Fibroblast of pulmonary artery (primary cell): ENCODE measurements around the gene EGFL8.

Experiments
- DNase-seq: peaks from one replicate; pipeline ENCODE4 v3.0.0-alpha.2; 2010; ENCODE audit warnings: low read depth
- H3K4me3 ChIP-seq: replicated peaks from 2 replicates; pipeline ENCODE4 v1.5.1; 2011; ENCODE audit warnings: low read depth, mild to moderate bottlenecking, control low read depth, low read length, moderate library complexity
- TF ChIP-seq, protein P1 (sequence below): IDR thresholded peaks from 2 replicates; pipeline ENCODE4 v1.5.1; 2011; ENCODE audit warnings: mild to moderate bottlenecking, control low read depth, low read length, inconsistent platforms; ENCODE audit errors: missing control alignments

EGFL8 gene

DNA sequence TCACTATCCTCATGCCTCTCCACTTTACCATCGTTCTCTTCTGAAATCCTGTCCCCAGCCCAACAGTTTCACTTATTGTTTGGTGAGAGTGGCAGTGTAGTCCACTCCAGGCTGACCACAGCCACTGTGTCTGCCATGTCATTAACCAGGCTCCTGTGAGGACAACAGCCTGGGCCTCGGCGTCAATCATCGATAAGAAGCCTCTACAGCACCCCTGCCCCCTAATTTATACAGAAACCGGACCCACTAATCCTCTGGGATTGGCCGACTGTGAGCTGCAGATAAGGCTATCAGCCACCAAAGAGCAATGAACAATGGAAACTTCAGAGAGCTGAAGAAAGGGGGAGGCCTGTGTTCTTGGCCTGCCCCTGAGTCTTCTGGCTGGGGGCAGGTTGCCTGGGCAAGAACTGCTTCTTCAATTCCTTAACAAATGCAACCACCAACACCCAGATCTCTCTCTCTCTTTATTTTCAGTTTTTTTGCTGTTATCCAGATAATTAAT lies 3.4 kb downstream of the EGFL8 start:
- no peak overlapping the region for H3K4me3 ChIP-seq
- DNase-seq: no peak
- TF ChIP-seq, protein P1, sequence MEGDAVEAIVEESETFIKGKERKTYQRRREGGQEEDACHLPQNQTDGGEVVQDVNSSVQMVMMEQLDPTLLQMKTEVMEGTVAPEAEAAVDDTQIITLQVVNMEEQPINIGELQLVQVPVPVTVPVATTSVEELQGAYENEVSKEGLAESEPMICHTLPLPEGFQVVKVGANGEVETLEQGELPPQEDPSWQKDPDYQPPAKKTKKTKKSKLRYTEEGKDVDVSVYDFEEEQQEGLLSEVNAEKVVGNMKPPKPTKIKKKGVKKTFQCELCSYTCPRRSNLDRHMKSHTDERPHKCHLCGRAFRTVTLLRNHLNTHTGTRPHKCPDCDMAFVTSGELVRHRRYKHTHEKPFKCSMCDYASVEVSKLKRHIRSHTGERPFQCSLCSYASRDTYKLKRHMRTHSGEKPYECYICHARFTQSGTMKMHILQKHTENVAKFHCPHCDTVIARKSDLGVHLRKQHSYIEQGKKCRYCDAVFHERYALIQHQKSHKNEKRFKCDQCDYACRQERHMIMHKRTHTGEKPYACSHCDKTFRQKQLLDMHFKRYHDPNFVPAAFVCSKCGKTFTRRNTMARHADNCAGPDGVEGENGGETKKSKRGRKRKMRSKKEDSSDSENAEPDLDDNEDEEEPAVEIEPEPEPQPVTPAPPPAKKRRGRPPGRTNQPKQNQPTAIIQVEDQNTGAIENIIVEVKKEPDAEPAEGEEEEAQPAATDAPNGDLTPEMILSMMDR: no peak

DNA sequence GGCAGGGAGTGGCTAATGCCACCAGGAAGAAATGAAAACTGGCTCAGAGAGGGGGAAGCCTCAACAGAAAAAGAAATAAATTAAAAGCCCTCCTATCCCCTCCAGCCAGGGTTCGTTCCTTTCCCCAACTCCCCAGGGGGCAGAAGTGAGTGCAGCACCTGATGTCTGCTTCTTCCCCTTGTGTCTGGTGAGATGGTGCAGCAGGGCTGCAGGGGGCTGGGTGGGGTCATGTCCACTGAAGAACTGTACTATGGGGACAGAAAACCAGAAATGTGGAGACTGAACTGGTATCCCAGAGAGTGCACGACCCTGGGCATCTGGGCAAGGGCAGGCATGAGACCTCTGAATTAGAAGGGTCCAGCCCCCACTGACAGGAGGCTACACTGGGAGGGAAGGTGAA lies 4.0 kb downstream of the EGFL8 start:
- no peak for DNase-seq
- TF ChIP-seq, protein P1: no peak
- no peak overlapping the region for H3K4me3 ChIP-seq

DNA sequence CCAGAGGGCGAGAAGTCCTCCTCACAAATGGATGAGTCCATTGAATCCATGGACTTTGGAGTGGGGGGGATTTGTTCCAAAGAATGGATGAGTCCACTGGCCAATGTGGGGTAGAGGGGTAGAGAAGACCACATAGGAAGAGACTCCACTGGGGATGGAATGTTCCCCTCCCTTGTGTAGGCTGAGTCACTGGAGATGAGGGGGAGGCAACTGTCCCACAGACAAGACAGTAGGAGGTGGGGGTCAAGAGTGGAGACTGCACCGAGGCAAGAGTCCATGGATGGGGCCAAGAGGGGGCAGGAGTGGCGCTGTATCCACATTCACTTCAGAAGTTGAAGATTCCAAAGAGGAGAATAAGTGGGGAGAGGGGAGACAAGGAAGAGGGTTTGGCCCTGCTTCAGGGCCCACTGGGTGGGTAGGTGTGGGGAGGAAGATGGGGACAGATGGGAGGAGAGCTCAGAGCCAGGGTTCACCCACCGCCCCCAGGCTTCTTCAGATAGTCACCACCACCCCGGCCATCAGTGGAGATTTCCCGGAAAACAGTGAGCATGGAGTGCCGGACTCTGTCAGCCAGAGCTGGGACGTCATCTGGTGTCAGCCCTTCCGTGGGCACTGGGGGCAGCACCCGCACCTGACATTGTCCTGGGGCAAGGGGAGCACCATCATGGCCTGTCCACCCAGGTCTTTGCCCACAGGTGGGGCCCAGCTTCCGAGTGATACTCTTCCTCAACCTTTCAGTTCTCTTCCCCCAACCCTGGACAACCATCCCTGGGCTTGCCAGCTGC lies 4.6 kb downstream of the EGFL8 start:
- DNase-seq: peak; percentile 38
- TF ChIP-seq, protein P1: no peak

DNA sequence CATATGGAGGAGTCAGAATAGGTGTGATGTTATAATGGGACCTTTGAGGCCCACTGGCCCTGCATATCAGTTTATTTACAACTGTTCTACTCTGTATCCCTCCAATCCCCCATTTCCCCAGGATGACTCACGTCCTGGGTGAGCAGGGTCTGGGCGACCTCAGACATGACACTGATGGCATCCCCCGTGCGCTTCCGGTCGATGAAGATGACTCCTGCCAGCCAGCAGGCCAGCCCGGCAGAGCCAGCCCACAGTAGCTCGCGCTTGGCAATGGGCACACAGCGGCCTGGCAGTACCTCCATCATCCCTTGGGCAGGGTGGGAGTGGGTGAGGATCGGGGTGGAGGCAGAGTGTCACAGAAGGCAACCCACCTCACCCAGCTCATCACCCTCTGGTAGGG lies 5.9 kb downstream of the EGFL8 start:
- TF ChIP-seq, protein P1: no peak
- no peak for DNase-seq
- H3K4me3 ChIP-seq: no peak overlapping the region

More for the DNA sequence above, 4.6 kb downstream of the EGFL8 start:
- H3K4me3 ChIP-seq: no peak overlapping the region

DNA sequence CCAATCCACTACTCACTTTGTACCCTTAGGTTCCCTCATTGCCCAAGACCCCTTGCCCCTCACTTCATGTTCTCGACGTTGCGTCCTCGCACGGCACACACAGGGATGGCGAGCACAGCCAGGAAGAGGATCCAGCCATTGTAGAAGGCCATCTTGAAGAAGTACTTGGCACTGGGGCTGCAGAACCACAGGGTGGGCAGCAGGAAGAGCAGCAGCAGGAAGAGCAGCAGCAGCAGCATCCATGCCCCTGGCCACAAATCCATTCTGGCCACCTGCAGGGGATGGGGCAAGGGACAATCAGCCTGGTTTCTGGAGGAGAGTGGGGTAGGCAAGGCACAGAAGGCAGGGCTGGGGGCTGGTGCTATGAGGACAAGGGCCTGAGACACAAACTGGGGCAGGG lies 6.8 kb downstream of the EGFL8 start:
- no peak overlapping the region for H3K4me3 ChIP-seq
- DNase-seq: no peak
- TF ChIP-seq, protein P1: no peak

DNA sequence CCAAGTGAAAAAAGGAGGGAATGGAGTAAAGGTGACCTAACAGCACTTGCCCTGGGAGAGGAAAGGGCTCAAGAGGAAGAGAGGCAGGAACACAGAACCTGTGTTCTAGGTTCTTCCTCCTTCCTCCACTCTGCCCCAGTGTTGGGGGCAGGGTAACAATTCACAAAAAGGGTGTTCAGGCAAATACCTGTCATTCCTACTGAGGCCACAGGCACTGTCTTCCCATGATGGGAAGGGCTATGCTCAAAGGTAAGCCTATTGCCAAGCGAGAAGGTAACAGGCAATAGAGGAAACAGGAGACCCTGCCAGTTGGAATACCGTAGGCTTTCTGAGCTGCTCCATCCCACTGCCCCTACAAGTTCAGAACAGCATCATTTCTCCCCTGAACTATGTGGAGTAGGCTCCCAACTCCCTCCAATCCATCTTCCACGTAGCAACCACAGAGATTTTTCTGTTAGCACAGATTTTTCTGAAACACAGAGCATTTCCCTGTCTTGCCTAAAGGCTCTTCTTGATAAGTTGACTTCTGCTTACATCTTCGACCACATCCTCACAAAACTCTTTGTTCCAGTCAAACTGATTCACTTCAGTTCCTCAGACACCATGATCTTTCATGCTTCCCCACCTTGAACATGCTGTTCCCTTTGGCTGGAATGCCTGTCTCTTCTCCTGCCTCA lies 8.8 kb downstream of the EGFL8 start:
- TF ChIP-seq, protein P1: no peak
- no peak overlapping the region for H3K4me3 ChIP-seq
- no peak for DNase-seq
